K562 (cell line): ENCODE results near the gene LRRC8A. TPM values are rescaled to one million over a fixed set of nuclear protein-coding genes. Genes with fewer than 3 reads are reported as not detected.

Experiments used
- ATF6 ChIP-seq: sonication (generic); formaldehyde crosslinking; IDR thresholded peaks from 2 replicates; pipeline ENCODE4 v1.4.0; 2020; ENCODE audit warnings: mild to moderate bottlenecking, missing genetic modification reagents
- BCL6 ChIP-seq: fragments of 250-450 bp; sonication (Bioruptor Pico); IDR thresholded peaks from 2 replicates; pipeline ENCODE4 v1.4.0; 2020
- CHD2 ChIP-seq: IDR thresholded peaks from 2 replicates; pipeline ENCODE4 v1.6.1; 2011; ENCODE audit warnings: low read depth, low read length
- CHD7 ChIP-seq: fragments of 200-600 bp; sonication (generic); IDR thresholded peaks from one replicate; pipeline ENCODE4 v1.6.1; 2012; ENCODE audit warnings: mild to moderate bottlenecking, low read depth, low read length, inconsistent platforms
- ETV1 ChIP-seq: fragments of 450-650 bp; conservative IDR thresholded peaks from 2 replicates; pipeline ENCODE4 v1.6.1; 2016; ENCODE audit warnings: missing genetic modification characterization, control low read depth, low read depth, missing compliant biosample characterization
- LCOR ChIP-seq: sonication (generic); formaldehyde crosslinking; IDR thresholded peaks from 2 replicates; pipeline ENCODE4 v1.8.0; 2022; ENCODE audit warnings: mild to moderate bottlenecking, missing genetic modification reagents
- MCM7 ChIP-seq, 2 experiments: fragments of 450-650 bp; IDR thresholded peaks; 2 replicates each; pipeline ENCODE4 v1.6.1; 2016 to 2018
- NCOR1 ChIP-seq: fragments of 450-650 bp; IDR thresholded peaks from 2 replicates; pipeline ENCODE4 v1.6.1; 2016; ENCODE audit warnings: mild to moderate bottlenecking, moderate library complexity
- NR1H2 ChIP-seq: sonication (generic); formaldehyde crosslinking; IDR thresholded peaks from 2 replicates; pipeline ENCODE4 v1.4.0; 2020; ENCODE audit warnings: mild to moderate bottlenecking, missing genetic modification reagents
- SAP30 ChIP-seq: fragments of 200-600 bp; sonication (generic); IDR thresholded peaks from 2 replicates; pipeline ENCODE4 v1.6.1; 2012; ENCODE audit warnings: borderline replicate concordance, low read depth, mild to moderate bottlenecking, moderate library complexity, low read length, control low read depth, inconsistent platforms; ENCODE audit not compliant: insufficient read depth, poor library complexity, severe bottlenecking
- SRSF7 ChIP-seq: fragments of 200-400 bp; formaldehyde crosslinking; optimal IDR thresholded peaks from 2 replicates; pipeline ENCODE3; 2017; ENCODE audit warnings: mild to moderate bottlenecking, low read depth, low read length
- U2AF2 ChIP-seq: fragments of 200-400 bp; formaldehyde crosslinking; optimal IDR thresholded peaks from 2 replicates; pipeline ENCODE3; 2017; ENCODE audit warnings: low read depth, mild to moderate bottlenecking, low read length
- polyA plus RNA-seq, 8 experiments: library from polyadenylated mRNA; depleted of rRNA in 4 of 8; stranded (reverse) in 5 of 8; unstranded in 3 of 8; fragments of >200 nt; fragmentation: Nextera tagmentation in 2 of 8; fragmentation: Illumina TruSeq in 1 of 8; extraction: Ambion mirVana in 2 of 8; extraction: Trizol in 1 of 8; gene quantifications; 2 replicates each; pipeline versions ENCODE4 v1.2.1 to v1.2.3, GENCODE V29; 2011 to 2014; ENCODE audit warnings: inconsistent platforms in 1 of 8, missing spikeins in 1 of 8
- total RNA-seq, 7 experiments: library from RNA; depleted of rRNA in 6 of 7; stranded (reverse); fragments of >200 nt in 6 of 7; fragmentation: Illumina TruSeq in 2 of 7; extraction: Trizol in 2 of 7; gene quantifications; 2 replicates each; pipeline versions ENCODE4 v1.2.1 to v1.2.3, GENCODE V29; 2011 to 2021; ENCODE audit warnings: low replicate concordance in 1 of 7
- TF ChIP-seq, protein P1 (sequence below), 2 experiments: fragments of 450-650 bp; conservative IDR thresholded peaks; 2 replicates each; pipeline ENCODE4 v1.6.1; 2017; ENCODE audit warnings: mild to moderate bottlenecking in 2 of 2, moderate library complexity in 2 of 2

LRRC8A gene
- total and polyA plus RNA-seq, 9 of the 15 experiments (the other 6 are each of a cell fraction or from before 2014, with no cell fraction given), result 2.9 to 24.7 (median 8.9) TPM

GRCh38 chr9:128881884-128882676 lies at the start of gene LRRC8A, which contains the start of gene KYAT1 (continued):
- no peak for TF ChIP-seq CHD7
- no peak for TF ChIP-seq LCOR
- peak; percentile 85 for TF ChIP-seq NCOR1
- no peak for TF ChIP-seq MCM7 (IDR thresholded peaks at IDR 0.05)
- TF ChIP-seq CHD2, result no peak
- peak; percentile 55 for TF ChIP-seq SAP30
- TF ChIP-seq SRSF7, result no peak
- peak; percentile 97 for TF ChIP-seq ETV1 (tag)
- TF ChIP-seq, protein P1, sequence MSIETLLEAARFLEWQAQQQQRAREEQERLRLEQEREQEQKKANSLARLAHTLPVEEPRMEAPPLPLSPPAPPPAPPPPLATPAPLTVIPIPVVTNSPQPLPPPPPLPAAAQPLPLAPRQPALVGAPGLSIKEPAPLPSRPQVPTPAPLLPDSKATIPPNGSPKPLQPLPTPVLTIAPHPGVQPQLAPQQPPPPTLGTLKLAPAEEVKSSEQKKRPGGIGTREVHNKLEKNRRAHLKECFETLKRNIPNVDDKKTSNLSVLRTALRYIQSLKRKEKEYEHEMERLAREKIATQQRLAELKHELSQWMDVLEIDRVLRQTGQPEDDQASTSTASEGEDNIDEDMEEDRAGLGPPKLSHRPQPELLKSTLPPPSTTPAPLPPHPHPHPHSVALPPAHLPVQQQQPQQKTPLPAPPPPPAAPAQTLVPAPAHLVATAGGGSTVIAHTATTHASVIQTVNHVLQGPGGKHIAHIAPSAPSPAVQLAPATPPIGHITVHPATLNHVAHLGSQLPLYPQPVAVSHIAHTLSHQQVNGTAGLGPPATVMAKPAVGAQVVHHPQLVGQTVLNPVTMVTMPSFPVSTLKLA (conservative IDR thresholded peaks at IDR 0.05), result peak in 1 of 2 experiments; percentile 73; a peak in 3 of 4 replicates
- no peak for TF ChIP-seq U2AF2
- no peak for TF ChIP-seq ATF6 (CRISPR knock-in tag)
- TF ChIP-seq BCL6 (CRISPR knock-in tag), result no peak
- no peak for TF ChIP-seq NR1H2 (CRISPR knock-in tag)
